ENCODE measurements around the gene AGO3.
"Not testable (repeated sequence)": the region's sequence is repeated elsewhere in the genome, so short reads cannot be mapped to it uniquely, and the experiment has no call there.

The AGO3 gene

DNA sequence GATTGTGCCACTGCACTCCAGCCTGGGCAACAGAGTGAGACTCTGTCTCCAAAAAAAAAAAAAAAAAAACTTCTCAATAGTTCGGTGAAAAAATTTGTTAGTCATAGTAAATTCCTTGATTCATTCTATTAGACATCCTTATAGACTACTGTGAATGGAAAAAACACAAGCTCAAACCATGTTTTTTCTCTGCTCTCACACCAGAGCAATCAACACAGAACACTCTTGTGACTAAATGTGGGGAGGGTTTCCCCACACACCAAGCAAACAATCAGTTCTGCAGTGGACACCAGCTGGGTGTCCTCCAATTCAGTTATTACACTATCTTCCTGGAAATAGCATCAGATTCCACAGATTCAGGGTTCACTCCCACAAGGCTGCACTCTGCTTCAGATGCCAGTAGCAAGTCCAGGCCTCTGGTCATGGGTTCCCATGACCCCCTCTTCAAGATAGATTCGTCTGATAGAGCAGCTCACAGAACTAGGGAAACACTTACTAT lies 83.9 kb downstream of the AGO3 start:
- H3K27ac ChIP-seq = no peak overlapping the region
- no peak for TF ChIP-seq ZFX (IDR thresholded peaks at IDR 0.05)

DNA sequence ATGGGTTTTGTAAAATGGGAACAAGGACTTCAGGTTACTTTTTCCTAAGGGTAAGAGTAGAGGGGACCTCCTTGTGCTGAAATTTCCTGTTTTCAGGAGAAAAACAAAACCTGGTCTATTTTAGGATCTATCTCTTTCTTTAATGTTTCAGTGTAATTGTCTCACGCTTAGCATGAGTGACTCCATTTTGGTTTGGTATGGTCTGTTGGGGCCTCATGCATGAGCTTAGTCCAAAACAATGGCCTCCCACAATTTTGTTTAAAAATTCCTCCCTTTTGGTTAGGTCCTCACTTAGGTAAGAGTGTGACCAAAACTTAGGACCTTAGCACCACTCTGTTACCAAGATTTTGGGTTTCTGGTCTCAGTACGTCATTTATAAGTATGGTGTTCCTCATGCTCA lies 85.8 kb downstream of the AGO3 start:
- no peak overlapping the region for H3K27ac ChIP-seq
- TF ChIP-seq ZFX (IDR thresholded peaks at IDR 0.05) (no peak), CTCF (conservative IDR thresholded peaks at IDR 0.05) (no peak)

DNA sequence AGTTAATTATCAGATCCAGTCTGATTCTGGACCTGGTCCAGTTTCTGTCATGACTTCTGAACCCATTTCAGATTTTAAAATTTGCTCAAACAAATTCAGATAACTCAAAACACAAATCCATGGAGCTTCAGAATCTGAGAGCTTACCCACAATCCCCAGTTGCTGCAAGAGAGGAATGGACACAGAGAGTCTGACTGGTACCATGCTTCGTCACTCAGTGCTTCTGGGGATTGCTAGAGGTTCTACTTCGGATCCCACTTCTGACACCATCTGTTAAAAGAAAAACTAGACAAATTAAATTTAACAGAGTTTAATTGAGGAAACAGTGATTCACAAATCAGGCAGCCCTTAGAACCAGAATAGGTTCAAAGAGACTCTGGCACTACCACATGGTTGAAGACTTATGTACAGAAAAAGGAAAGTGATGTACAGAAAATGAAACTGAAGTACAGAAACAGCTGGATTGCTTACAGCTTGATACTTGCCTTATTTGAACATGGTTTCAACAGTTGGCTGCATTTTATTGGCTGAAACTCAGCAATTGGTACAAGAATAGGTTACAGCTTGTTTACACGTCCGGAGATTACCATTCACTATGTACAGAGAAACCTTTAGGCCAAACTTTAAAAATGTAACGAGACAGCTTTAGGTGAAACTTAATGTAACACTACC lies 92.3 kb downstream of the AGO3 start:
- no peak for TF ChIP-seq CTCF (conservative IDR thresholded peaks at IDR 0.05)
- no peak for TF ChIP-seq ZFX (IDR thresholded peaks at IDR 0.05)
- H3K27ac ChIP-seq = no peak overlapping the region

DNA sequence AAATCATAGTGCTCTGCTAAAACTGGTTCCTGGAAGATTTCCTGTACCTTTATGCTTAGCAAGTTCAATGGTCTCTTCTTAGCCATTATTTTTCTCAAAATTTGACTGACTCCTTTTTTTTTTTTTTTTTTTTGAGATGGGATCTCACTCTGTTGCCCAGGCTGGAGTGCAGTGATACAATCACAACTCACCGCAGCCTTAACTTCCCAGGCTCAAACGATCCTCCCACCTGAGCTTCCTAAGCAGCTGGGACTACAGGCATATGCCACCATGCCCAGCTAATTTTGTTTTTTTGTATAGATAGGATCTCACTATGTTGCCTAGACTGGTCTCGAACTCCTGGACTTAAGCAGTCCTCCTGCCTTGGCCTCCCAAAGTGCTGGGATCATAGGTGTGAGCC lies 93.1 kb downstream of the AGO3 start:
- not testable (repeated sequence) for H3K27ac ChIP-seq

- H3K27ac ChIP-seq = no peak overlapping the region
- TF ChIP-seq CTCF (conservative IDR thresholded peaks at IDR 0.05) = no peak
- no peak for TF ChIP-seq ZFX (IDR thresholded peaks at IDR 0.05)
These were observed 93.9 kb downstream of the AGO3 start for GRCh38 chr1:36024847-36025246.

- TF ChIP-seq ZFX (IDR thresholded peaks at IDR 0.05) = no peak
- TF ChIP-seq CTCF (conservative IDR thresholded peaks at IDR 0.05) = no peak
- peak overlapping the region; percentile 10; the same call in 1 of the 2 replicates for H3K27ac ChIP-seq
These were observed 96.9 kb downstream of the AGO3 start for GRCh38 chr1:36027766-36028165.

- TF ChIP-seq CTCF (conservative IDR thresholded peaks at IDR 0.05) = no peak
- TF ChIP-seq ZFX (IDR thresholded peaks at IDR 0.05) = no peak
- H3K27ac ChIP-seq = no peak overlapping the region
These were observed 100.5 kb downstream of the AGO3 start for GRCh38 chr1:36031441-36031840.

DNA sequence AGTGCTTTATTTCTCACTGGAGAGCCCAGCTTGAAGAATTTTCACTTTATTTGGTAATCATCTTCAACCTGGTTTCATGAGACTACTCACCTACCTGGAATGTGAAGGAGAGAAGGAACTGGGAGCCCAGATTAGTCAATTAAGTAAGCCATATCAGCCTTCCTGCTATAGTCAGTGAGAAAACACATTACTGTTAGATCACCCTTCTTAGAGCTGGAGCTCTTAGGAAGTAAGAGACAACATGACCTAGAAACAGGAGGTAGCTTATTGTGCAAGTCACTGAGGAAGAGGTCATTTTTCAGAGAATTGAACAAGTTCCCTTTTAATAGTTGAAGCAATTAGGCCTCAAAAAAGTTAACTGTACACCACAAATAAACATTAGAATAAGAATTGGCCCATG lies 103.8 kb downstream of the AGO3 start:
- TF ChIP-seq CTCF (conservative IDR thresholded peaks at IDR 0.05) (no peak), ZFX (IDR thresholded peaks at IDR 0.05) (no peak)
- no peak overlapping the region for H3K27ac ChIP-seq
